Stimulated activated CD8-positive, alpha-beta memory T cell treated with anti-CD3 and anti-CD28 coated beads, Interleukin-15, amount 100 ng/mL, for 48 hours (primary cell): ENCODE results near the gene NEO1.
A peak's percentile ranks its signal among the peaks of the same experiment; 100 is the strongest.
"Not testable (repeated sequence)": the region's sequence is repeated elsewhere in the genome, so short reads cannot be mapped to it uniquely, and the experiment has no call there.

ENCODE experiments used
- DNase-seq, 2 donors: peaks; one replicate each; pipeline ENCODE4 v3.0.0-alpha.2; 2020; ENCODE audit warnings: low read depth in 2 of 2

NEO1 gene

DNA sequence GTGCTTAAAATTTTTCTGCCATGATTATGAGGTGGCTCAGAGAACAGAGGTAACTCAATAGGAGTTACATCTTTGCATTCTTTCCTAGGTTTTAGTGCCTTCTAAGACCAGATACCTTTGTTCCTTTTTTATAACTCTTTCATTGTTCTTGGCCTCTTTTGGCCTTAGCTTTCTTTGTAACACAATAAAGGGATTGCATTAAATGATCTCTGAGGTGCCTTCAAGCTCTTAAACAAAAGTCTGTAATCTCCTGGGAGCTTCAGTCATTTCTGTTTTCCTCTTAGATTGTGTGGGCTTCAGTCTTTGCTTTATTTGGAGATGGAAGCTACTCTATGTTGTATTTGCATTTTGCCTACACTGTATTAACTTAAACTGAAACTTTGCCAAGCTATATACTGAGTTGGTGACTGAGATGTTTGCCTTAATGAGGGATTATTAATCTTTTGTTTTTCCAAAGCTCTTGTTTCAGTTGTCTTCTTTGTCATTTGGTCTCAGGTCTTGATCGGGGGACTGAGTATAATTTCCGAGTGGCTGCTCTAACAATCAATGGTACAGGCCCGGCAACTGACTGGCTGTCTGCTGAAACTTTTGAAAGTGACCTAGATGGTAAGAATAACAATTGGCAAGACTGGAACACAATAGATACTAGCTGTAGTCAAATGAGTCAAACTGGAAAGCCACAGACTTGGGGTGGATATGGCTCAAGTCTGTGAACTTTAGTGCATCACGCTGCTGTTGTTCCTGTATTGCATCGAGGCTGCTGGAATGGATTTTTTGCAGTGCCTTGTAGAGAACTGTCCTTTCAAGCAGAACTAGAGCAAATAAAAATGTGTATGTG is 206.2 kb downstream of the NEO1 start:
- no peak for DNase-seq

- DNase-seq: no peak
Observed at GRCh38 chr15:73264881-73265280, 212.6 kb downstream of the NEO1 start.

DNA sequence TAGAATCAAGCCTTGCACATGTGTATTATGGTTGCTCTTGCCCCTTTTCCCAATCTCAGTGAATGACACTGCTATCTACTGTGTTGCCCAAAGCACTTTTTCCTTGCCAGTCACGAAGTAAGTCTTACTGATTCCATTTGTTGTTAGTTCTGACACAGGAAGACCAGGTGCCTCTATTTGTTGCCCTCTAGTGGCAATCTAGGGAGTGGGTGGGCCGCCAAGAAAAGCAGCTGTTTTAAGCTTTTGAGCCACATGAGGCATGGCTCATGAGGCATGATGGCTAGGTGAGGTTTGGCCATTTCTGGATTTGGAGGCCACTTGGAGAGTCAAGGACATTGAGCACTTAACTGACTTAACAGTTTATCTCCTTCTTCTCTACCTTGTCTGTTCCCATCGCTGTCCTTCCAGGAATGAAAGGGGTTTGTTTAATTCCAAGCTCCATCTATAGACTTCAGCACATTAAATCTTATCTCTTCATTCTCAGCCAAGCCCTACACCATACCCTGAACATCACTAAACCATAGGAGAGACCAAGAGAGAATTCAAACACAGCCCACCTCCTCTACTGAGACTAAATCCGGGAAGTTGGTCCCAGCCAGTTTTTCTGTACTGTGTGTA is 213.4 kb downstream of the NEO1 start:
- peak; percentile 21 to 32 for DNase-seq

- DNase-seq: no peak
Observed at GRCh38 chr15:73268457-73268856, 216.2 kb downstream of the NEO1 start.

GRCh38 chr15:73270366-73271097 is 218.3 kb downstream of the NEO1 start:
- DNase-seq: no peak

DNA sequence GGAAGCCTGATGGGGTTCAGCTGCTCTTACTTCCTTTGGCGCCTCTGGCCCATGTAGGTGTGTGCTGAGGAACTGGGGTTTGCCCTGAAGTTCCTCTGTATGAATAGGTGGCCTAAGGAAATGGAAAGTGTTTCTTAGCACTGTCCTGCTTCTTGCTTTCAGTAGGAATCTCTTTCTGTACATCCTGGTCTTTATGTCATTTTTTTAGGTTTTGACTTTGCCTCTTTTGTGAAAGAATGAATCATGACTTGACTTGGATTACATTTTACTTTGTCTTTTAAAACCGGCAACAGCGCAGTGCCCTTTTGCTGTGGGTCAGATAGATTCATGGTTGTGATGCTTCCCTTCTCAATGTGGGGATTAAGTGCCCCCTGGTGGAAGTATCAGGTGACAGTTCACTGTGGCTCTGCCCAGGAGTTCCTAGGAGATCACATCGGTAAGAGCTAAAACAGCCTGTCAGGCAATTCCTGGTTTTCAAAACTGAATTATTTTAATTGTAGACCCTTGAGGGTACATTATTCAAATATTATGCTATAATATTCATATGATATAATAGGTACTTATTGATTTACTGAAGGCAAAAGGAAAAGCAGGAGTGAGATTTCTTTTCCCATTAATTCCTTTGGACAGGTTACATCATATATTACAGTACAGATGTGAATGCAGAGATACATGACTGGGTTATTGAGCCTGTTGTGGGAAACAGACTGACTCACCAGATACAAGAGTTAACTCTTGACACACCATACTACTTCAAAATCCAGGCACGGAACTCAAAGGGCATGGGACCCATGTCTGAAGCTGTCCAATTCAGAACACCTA is 221.1 kb downstream of the NEO1 start:
- peak in 1 of 2 donors; percentile 15 for DNase-seq

- DNase-seq: no peak
Observed at GRCh38 chr15:73275862-73276261, 223.6 kb downstream of the NEO1 start.

GRCh38 chr15:73282567-73283365 is 230.5 kb downstream of the NEO1 start:
- DNase-seq: no peak

GRCh38 chr15:73283366-73283962 is 231.2 kb downstream of the NEO1 start:
- DNase-seq: no peak

DNA sequence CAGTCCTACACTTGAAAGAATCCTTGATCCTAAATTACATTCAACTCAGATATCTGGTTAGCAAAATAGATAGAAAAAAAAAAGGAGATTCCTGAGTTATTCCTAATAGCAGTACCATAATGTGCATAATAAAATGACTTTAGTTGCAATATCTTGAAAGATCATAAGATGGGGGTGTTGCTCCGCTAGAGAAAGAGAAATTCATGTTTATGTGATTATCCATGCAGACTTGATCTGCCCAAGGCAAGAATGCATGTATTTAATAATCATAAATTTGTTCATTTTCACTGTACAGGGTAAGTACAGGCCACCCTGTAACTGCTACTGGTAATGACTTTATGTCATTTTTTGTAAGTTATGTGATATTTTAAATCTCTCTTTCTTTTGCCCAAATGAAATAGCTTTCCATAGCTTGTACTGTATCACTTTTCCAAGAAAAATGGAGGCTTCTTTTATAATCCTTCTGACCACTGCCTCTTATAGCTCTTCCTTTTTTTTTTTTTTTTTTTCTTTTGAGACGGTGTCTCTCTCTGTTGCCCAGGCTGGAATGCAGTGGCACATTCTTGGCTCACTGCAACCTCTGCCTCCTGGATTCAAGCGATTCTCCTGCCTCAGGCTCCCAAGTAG is 231.9 kb downstream of the NEO1 start:
- DNase-seq: no peak

DNA sequence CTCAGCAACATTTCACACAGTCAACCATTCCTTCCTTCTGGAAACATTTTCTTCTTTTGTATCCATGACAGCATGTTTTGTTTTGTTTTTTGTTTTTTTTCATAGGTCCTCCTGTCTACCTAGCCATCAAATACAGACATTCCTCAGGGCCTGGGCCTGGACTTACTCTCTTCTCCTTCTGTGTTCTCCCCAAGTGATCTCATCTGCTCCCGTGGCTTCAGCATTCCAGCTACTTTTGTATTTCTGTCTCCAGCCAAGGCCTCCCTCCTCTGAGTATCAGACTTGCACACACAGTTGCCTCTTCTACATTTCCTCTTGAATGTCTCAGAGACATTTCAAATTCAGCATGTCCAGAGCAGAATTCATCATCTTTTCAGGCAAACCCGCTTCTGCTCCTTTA is 234.0 kb downstream of the NEO1 start:
- no peak for DNase-seq

GRCh38 chr15:73287019-73287418 is 234.8 kb downstream of the NEO1 start:
- no peak for DNase-seq

DNA sequence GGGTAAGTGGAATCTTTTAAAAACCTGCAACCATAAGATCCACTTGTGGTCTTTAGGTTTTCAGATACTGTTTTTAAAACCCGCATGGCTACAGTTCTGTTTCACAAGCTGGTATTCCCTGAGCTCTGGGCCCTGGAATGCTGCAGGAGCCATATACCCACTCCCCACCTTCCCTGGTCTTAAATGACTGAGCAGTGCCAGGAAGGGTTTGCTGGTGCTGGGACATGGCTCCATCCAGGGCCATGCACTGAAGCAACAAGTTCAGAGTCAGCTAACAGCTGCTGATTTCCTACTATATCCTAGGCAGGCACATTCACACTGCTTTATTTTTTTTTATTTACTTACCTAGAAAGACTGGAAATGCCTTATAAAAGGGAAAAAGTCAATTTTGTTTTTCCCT is 239.2 kb downstream of the NEO1 start:
- DNase-seq: no peak

DNA sequence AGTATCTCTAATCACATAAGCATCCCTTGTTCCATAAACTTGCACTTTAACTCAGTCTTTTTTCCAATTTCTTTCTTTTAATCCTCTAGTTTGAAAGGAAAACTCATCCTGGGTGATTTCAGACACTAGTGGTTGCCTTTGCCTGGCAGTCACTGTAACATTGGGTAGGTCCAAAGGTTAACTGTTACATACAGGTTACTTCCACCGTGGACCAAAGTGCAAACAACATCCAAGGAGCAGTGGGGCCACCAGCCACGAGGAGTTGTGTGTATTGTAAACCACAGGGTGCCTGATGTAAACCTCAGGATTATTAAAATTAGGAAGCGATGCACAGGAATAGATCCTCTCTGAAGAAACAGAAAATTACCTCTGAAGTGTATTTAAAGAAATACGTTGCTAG is 241.5 kb downstream of the NEO1 start:
- DNase-seq: no peak

DNA sequence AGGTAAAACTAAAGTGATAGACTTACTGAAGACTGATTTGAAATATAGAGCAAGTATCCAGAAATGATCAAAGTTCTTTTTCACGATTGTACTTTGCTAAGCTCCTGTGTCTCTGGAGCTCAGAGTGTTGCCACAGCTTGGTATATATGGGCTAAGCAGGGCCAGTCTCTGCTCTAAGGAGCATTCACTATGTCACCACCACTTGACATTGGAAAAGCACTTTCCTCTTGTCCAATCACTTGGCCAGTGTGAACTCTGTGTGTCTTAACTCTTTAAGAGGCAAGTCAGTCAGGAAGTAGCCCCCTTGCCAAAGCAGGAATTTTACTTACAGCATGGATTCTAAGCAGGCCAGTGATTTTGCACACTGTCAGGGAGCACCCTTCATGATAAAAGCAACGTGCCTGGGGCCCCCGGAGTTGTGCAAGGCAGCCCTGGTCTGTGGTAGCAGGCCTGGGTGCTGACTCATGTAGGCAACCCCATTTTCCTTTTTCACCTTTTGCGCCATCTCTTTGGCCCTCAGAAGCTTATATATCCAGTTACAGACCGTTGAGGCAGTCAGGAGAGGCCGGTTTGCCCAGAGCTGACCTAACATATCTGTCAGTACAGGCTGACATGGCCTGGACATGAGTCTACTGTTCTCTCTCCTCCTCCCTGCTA is 243.5 kb downstream of the NEO1 start:
- DNase-seq: no peak

- no peak for DNase-seq
Observed at GRCh38 chr15:73296609-73297353, 244.5 kb downstream of the NEO1 start.

- DNase-seq: no peak
Observed at GRCh38 chr15:73298522-73299245, 246.4 kb downstream of the NEO1 start.

- not testable (repeated sequence) for DNase-seq
Observed at GRCh38 chr15:73300286-73300685, 248.0 kb downstream of the NEO1 start.
